ENCODE data around the gene ISY1. TPM values are rescaled to one million over a fixed set of nuclear protein-coding genes. Genes with fewer than 3 reads are reported as not detected.

The ISY1 gene
- total RNA-seq, 1 donor from 2014 or later: 16.2 TPM

DNA sequence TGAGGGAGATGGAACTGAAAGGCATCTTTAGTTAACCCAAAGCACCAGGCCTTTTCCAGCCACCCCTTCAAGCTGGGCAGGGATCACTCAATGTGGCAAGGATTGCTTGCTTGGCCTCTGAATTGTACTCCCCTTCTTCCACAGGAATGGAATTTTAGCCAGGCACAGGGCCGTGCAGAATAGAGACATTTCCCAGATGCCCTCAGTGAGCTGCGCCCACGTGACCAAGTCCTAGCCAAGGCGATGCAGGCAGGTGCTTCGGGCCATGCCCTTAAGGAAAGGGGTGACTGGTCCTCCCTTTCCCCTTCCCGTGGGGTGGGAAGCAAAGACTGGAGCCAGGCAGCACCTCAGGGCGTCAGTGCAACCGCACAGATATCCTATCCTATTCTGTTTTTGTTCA is 82.4 kb downstream of the ISY1 start:
- no peaks in the 10 kb centered on the region for H3K4me1 ChIP-seq
- intact Hi-C loops (cut with DNase I): no loop called here
- no peak for TF ChIP-seq CTCF (IDR thresholded peaks at IDR 0.05)
- TF ChIP-seq POLR2AphosphoS5 (IDR thresholded peaks at IDR 0.05; ENCODE audit: insufficient read depth in 1 of 2, low read depth in 1 of 2): no peak
- TF ChIP-seq POLR2A (IDR thresholded peaks at IDR 0.05): no peak
- H3K4me3 ChIP-seq: no peak overlapping the region
- no peak overlapping the region for H3K27ac ChIP-seq
- H3K9me3 ChIP-seq: no peaks in the 10 kb centered on the region
- no peaks in the 10 kb centered on the region for H3K27me3 ChIP-seq
- H3K36me3 ChIP-seq: no peaks in the 10 kb centered on the region
- no peak for DNase-seq (ENCODE audit: extremely low spot score in 2 of 2)

Other genes starting within 250 kb of the ISY1 start
- gene CFAP92, start 167.0 kb downstream of the ISY1 start, total RNA-seq: not detected
- 3.7 TPM for gene EFCC1, start 159.8 kb downstream of the ISY1 start, total RNA-seq
- gene GP9, start 100.3 kb downstream of the ISY1 start, total RNA-seq: not detected
- 8.6 TPM for gene RAB43, start 39.3 kb downstream of the ISY1 start, total RNA-seq
- gene CNBP, start 22.8 kb upstream of the ISY1 start, total RNA-seq: 405 TPM
- gene COPG1, start 88.5 kb upstream of the ISY1 start, total RNA-seq: 76.4 TPM
- 16.9 TPM for gene HMCES, start 117.8 kb upstream of the ISY1 start, total RNA-seq